T-helper 2 cell (primary cell): Measurements from ENCODE around the gene ARL10.

Source experiments
- DNase-seq, 5 experiments: peaks; one replicate each; pipeline versions ENCODE4 v3.0.0 to v3.0.0-alpha.2; 2012 to 2022

The ARL10 gene

DNA sequence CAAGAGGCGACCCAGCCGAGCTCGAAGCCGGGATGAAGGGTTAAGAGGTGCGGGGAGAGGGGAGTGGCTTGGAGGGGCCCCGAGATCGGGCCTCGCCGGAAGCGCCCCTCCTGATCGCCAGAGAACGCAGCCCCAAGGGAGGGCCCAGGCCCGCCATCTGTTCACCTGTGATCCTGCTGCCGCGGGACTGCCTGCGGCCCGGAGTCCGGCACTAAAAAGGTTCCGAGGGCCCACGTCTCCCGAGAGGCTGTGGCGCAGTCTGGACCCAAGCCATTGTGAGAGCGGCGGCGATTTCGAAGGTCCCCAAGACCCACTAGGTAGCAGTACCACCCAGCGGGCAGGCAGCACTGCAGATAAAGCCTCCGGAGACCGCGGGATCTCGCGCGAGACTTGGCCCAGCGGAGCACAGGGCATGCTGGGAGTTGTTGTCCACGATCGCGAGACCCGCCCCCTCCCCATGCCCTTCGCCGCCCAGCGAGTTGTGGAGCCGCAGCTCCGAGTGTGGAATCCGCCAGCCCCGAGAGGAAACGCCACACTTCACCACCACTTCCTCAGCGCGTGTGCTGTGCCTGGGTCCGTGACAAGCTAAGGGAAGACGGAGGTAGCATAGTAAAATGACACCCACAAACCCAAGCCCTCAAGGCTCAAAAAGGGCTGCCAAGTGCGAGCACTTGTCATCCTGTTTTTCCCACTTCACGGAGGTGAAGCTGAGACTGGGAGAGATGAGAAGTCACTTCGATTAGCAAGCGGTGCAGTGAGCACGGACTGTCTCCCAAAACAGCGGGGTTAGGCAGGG is 3.7 kb upstream of the ARL10 start, which contains the start of gene KIAA1191:
KIAA1191 (minus strand) TSS at position 328 of the 796 bp plus-strand sequence. CDS start 2,256 bp downstream, outside the sequence.
- peak; percentile 83 to 96 (median 93) for DNase-seq

GRCh38 chr5:176362233-176362490 is 3.1 kb upstream of the ARL10 start:
- DNase-seq, result no peak

GRCh38 chr5:176364765-176365350 is 429 bp upstream of the ARL10 start:
- no peak for DNase-seq

GRCh38 chr5:176366232-176366894 is 1.1 kb downstream of the ARL10 start:
- no peak for DNase-seq

DNA sequence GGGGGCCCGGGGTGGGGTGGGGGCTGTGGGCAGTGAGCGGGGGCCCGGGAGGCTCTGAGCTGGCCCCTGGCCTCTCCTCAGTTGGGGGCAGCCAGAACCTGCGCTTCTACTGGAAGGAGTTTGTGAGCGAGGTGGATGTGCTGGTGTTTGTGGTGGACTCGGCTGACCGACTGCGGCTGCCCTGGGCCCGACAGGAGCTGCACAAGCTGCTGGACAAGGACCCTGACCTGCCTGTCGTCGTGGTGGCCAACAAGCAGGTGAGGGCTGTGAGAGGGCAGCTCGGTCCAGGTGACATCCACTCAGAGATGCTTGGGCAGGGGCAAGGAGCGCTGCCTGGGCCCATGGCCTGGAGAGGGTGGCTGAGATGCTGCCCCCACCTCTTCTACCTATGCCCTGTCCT is 3.4 kb downstream of the ARL10 start:
- no peak for DNase-seq

DNA sequence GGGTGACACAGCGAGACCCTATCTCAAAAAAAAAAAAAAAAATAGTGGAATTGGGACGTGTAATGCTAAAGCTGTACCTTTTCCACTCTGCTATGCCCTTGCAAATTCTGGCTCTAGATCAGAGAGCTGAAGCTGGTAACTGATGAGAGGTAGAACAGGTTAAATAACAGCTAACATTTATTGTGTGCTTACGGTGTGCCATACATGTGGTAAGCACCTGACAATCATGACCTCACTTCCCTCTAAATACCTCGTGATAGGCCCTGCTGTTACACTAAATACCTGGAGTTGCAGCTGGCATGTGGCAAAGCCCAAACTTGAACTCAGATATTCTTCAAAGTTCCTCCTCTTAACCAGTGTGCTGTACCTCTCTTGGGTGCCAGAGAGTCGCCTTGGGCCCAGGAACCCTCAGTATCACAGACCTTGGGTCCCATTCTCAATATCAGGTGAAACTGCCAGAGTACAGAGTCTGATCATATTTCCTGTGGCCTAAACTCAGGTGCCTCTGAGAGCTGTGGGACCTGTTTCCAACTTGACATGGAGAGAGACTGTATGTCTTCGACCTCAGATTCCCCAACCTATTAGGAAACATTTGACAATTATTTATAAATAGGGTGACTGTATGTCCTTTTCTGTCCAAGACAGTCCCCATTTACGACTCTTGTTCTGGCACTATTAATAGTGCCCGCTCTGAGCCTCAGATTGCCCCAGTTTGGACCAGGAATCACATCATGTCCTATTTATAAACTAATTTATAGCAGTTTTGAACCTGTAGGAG is 4.8 kb downstream of the ARL10 start:
- DNase-seq, result no peak

DNA sequence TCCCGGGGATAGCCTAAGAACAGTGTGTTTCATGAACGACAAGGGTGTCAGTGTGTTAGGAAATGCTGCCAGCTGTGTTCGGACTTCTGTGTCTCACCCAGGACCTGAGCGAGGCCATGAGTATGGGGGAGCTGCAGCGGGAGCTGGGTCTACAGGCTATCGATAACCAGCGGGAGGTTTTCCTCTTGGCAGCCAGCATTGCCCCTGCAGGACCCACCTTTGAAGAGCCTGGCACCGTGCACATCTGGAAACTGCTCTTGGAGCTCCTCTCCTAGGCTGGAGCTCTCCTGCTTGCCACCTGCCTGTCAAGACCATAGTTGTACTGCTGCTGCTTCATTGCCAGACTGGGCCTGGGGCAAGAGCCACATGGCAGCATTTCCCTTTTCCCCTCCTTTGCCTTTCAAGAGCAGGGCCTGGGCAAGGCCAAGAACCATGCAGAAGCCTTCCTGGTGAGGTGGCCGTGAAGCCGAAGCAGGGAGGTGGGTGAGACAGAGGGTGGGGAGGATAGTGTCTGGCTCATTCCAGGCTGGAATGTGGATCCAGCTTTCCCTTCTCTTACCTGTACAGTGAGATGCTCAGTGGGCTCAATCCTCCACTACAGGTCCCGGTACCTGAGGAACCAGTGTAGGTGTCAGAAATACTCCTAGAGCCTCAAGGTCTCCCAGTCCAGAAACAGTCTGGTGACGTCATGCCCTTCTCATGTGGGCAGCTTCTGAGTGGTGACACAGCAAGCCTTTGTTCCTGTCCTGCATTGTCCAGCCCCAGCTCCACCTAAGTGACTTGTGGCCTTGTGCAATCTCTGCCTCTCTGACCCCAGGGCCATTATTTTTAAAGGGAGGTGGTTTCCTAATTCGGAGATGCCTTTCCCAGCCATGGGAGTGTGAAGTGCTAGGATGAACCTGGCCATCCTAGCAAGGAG is 6.6 kb downstream of the ARL10 start:
- no peak for DNase-seq

GRCh38 chr5:176373100-176373818 is 8.0 kb downstream of the ARL10 start:
- no peak for DNase-seq

GRCh38 chr5:176379881-176380280 is 14.6 kb downstream of the ARL10 start:
- no peak for DNase-seq

- no peak for DNase-seq
Measured at GRCh38 chr5:176381423-176381822, 16.1 kb downstream of the ARL10 start.

- DNase-seq, result no peak
Measured at GRCh38 chr5:176381979-176382378, 16.7 kb downstream of the ARL10 start.

DNA sequence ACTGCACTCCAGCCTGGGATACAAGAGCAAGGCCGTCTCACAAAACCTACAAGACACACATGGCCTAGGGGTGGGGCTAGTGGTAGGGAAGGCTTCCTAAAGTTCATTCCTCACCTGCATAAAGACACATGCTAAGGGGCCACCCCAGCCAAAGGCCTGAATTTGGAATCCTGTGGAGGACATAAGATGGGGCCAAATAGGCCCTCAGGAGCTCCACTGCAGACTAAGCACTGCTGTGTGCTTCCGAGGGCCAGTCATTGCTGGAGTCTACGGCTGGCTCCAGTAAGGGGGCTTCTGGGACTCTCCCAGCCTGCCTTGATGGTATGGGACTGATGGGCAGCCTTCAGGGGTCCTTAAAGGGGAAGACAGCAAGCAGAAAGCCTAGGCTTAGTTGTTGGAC is 17.4 kb downstream of the ARL10 start:
- no peak for DNase-seq

DNA sequence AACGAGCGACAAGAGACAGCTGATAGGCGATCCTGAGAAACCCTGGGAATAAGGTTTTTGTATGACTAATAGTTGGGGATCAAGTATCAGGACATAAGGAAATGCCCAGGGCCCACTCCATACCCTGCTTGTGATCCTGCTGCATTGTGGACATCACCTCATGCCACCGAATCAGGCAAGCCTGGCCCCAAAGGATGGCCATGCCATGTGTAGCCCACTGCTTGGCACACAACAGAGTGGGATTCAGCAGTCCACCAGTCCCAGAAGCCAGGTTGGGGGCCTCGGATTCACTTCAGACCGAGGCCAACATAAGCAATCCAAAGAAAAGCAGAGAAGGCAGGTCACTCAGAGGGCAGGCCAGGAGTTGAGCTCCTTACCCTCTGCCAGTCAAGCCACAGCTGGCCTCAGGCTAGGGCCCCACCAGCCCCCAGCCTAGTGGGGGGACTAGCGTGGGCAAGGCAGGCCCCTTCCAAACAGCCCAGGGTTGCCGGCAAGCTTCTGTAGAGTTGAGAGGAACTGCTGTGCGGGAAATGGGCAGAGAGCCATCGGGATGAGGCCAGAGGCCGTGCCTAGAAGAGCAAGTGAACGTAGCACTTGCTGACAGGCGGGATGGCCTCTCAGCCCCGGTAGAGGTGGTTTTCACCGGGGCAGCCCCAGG is 18.1 kb downstream of the ARL10 start:
- no peak for DNase-seq

- DNase-seq, result no peak
Measured at GRCh38 chr5:176383961-176384360, 18.7 kb downstream of the ARL10 start.

GRCh38 chr5:176384366-176384930 is 19.2 kb downstream of the ARL10 start:
- DNase-seq, result no peak

DNA sequence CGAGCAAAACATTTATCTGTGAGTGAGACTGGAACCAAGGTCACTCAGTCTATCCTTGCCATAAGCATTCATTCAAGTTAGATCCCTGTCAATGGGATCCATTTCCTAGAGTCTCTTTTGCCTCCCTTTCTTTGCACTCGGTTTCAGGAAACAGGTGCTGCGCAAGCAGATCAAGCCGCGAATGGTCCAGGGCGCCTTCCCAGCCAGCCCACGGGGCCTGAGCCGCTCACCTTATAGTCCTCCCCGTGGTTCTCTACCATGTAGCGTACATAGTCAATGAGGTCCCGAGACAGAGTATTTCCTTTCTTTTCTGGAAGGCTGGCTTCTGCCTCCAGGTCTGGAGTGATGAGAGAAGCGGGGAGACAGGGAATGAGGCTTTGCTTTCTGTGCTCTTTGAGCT is 19.7 kb downstream of the ARL10 start:
- no peak for DNase-seq

DNA sequence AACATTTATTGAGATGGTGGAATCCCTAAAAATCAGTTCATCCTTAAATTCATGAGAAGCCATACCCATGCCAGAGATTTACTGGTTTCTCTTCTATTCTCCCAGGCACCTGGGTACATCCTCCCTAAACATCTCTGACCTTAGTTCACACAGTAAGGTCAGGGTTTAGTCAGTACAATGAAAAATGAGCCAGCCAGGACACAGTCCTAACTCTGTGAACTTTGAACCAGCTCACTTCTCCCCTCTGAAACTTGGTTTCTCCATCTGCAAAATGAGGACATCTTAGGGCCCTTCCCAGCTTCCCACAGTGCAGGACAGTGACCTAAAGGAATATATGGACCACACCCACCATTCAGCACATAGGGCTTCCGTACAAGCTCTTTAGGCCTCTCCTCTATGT is 21.2 kb downstream of the ARL10 start:
- no peak for DNase-seq

GRCh38 chr5:176387384-176387925 is 22.2 kb downstream of the ARL10 start:
- DNase-seq, result peak in 1 of 5 experiments; percentile 20

DNA sequence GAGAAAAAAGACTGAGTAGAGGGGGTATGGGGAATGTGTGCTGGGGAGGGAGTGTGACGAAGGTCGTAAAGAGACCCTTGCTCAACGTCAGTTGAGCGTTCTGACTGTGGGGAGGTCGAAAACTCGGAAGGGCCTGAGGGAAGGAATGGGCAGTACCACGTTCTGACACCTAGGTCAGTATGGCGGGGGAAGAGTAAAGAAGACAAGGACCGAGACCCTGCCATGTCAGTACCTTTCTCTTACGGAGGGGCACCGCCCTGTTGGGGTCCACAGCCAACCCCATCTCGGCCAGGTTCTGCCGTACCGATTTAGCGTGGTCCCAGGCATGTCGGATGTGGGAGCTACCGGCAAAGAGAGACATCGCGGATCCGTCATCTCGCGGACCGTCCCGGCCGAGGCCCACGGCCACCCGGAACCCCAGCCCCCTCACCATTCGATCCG is 22.7 kb downstream of the ARL10 start:
- peak in 1 of 5 experiments; percentile 21 for DNase-seq
